ENCODE measurements around the gene ALDH3A1.

- TF ChIP-seq SMC3 (conservative IDR thresholded peaks at IDR 0.05; ENCODE audit: poor library complexity): no peak
- TF ChIP-seq CTCF (IDR thresholded peaks at IDR 0.05; ENCODE audit: poor library complexity, severe bottlenecking): no peak
These were observed 35.6 kb downstream of the ALDH3A1 start for GRCh38 chr17:19712436-19713004.
